Osteocyte (in vitro differentiated cells): ENCODE data around the gene SLC31A1. TPM values are rescaled to one million over a fixed set of nuclear protein-coding genes. Genes with fewer than 3 reads are reported as not detected.

Experiments used
- DNase-seq: peaks from one replicate; pipeline ENCODE4 v3.0.0; 2021; ENCODE audit warnings: mixed read lengths; ENCODE audit not compliant: unreplicated experiment; ENCODE audit errors: extremely low spot score
- H3K27ac Mint-ChIP-seq: one replicate; pipeline ENCODE4 v1.8.0; 2021; ENCODE audit warnings: mild to moderate bottlenecking, mixed read lengths; ENCODE audit not compliant: unreplicated experiment
- H3K27me3 Mint-ChIP-seq: one replicate; pipeline ENCODE4 v1.8.0; 2021; ENCODE audit warnings: mixed read lengths; ENCODE audit not compliant: unreplicated experiment
- H3K36me3 Mint-ChIP-seq: one replicate; pipeline ENCODE4 v1.8.0; 2021; ENCODE audit warnings: mixed read lengths; ENCODE audit not compliant: unreplicated experiment
- H3K4me1 Mint-ChIP-seq: one replicate; pipeline ENCODE4 v1.8.0; 2021; ENCODE audit warnings: mixed read lengths; ENCODE audit not compliant: unreplicated experiment
- H3K4me3 Mint-ChIP-seq: one replicate; pipeline ENCODE4 v1.8.0; 2021; ENCODE audit warnings: mild to moderate bottlenecking, moderate library complexity, mixed read lengths; ENCODE audit not compliant: unreplicated experiment
- H3K9me3 Mint-ChIP-seq: one replicate; pipeline ENCODE4 v1.8.0; 2021; ENCODE audit warnings: mixed read lengths; ENCODE audit not compliant: unreplicated experiment
- total RNA-seq: library from RNA; stranded (reverse); gene quantifications from 2 replicates; pipeline ENCODE4 v1.2.1, GENCODE V29; 2021
- TF ChIP-seq, protein P1 (sequence below): fragments of 200-600 bp; sonication (generic); IDR thresholded peaks from 2 replicates; pipeline ENCODE4 v1.5.0; 2021; ENCODE audit warnings: antibody characterized with exemption, mild to moderate bottlenecking, moderate library complexity

The SLC31A1 gene
- total RNA-seq, 1 donor from 2014 or later = 22.4 TPM

DNA sequence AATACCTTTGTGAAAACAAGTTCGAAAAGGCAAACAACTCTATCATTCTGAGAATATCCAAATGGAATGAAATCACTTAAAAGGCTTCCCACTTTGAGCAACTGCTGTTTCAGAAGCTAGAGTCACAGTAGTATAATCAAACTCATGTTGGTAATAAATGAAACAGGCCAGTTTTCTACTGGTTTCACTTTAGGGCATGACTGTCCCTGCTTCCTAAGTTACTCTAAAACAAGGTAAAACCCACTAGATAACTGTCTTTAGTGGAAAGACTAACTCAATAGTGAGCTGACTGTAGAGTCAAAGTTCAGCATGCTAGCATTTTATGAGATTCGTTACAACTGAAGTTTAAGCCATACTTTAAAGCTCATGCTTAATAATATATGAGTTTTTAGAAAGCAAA is 48.0 kb downstream of the SLC31A1 start:
- Mint-ChIP-seq H3K27me3 (no peaks in the 10 kb centered on the region), H3K36me3 (peaks cover 45% of the 10 kb centered on the region), H3K27ac (no peak overlapping the region), H3K4me1 (peaks cover 8% of the 10 kb centered on the region), H3K4me3 (no peak overlapping the region), H3K9me3 (no peaks in the 10 kb centered on the region)
- no peak for DNase-seq
- TF ChIP-seq, protein P1, sequence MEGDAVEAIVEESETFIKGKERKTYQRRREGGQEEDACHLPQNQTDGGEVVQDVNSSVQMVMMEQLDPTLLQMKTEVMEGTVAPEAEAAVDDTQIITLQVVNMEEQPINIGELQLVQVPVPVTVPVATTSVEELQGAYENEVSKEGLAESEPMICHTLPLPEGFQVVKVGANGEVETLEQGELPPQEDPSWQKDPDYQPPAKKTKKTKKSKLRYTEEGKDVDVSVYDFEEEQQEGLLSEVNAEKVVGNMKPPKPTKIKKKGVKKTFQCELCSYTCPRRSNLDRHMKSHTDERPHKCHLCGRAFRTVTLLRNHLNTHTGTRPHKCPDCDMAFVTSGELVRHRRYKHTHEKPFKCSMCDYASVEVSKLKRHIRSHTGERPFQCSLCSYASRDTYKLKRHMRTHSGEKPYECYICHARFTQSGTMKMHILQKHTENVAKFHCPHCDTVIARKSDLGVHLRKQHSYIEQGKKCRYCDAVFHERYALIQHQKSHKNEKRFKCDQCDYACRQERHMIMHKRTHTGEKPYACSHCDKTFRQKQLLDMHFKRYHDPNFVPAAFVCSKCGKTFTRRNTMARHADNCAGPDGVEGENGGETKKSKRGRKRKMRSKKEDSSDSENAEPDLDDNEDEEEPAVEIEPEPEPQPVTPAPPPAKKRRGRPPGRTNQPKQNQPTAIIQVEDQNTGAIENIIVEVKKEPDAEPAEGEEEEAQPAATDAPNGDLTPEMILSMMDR = no peak

DNA sequence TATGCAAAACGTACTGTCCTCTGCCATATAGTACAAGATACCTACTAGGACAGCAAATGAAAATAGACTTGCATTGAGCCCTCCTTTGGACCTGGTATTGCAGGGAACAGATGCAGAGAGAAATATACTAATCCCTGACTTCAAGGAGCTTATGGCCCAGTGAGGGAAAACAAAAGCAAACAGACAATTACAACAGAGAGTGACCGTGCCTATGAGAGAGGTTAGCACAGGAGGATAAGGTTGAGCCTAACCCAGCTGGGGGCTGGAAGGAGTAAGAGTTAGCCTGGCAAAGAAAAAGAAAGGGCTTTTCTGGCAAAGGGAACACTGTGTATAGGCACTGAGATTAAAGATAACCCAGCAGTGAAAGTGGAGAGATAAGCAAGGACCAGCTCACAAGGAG is 48.5 kb downstream of the SLC31A1 start:
- no peak overlapping the region for H3K4me3 Mint-ChIP-seq
- H3K27ac Mint-ChIP-seq = no peak overlapping the region
- peaks cover 43% of the 10 kb centered on the region for H3K36me3 Mint-ChIP-seq
- H3K4me1 Mint-ChIP-seq = peaks cover 9% of the 10 kb centered on the region
- H3K27me3 Mint-ChIP-seq = no peaks in the 10 kb centered on the region
- no peaks in the 10 kb centered on the region for H3K9me3 Mint-ChIP-seq
- no peak for DNase-seq
- TF ChIP-seq, protein P1 = no peak

DNA sequence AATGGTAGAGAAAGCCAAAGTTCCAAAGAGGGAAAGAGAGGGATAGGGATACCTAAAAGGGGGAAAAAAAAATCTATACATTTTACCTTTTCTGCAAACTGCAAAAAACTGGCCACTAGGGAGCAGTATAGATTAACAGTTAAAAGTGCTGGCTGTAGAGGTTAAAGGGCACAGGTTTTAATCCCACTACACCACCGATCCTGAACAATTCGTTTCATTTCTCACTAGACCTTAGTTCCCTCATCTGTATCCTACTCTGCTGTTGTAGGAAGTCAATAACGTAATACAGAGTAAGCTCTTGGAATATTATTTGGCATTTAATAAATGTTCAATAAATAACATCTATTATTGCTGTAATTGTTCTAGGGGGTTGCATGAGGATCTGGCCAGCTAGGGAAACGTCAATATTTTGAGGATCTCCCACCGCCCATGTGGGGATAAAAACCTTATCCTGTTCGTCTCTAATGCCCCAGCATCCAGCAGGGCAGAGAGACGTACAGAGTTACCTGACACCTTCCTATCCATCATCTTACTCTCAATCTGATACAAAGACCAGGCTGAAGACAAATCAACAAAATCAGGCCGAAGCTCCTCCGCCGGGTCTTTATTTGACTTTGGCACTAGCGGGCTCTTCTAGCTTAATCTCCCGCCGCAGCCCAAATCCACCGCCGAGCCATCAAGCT is 53.3 kb downstream of the SLC31A1 start:
- no peak for DNase-seq
- H3K9me3 Mint-ChIP-seq = no peaks in the 10 kb centered on the region
- no peaks in the 10 kb centered on the region for H3K27me3 Mint-ChIP-seq
- H3K36me3 Mint-ChIP-seq = peaks cover 33% of the 10 kb centered on the region
- H3K27ac Mint-ChIP-seq = no peak overlapping the region
- TF ChIP-seq, protein P1 = peak; percentile 76
- no peak overlapping the region for H3K4me3 Mint-ChIP-seq
- H3K4me1 Mint-ChIP-seq = peaks cover 13% of the 10 kb centered on the region

DNA sequence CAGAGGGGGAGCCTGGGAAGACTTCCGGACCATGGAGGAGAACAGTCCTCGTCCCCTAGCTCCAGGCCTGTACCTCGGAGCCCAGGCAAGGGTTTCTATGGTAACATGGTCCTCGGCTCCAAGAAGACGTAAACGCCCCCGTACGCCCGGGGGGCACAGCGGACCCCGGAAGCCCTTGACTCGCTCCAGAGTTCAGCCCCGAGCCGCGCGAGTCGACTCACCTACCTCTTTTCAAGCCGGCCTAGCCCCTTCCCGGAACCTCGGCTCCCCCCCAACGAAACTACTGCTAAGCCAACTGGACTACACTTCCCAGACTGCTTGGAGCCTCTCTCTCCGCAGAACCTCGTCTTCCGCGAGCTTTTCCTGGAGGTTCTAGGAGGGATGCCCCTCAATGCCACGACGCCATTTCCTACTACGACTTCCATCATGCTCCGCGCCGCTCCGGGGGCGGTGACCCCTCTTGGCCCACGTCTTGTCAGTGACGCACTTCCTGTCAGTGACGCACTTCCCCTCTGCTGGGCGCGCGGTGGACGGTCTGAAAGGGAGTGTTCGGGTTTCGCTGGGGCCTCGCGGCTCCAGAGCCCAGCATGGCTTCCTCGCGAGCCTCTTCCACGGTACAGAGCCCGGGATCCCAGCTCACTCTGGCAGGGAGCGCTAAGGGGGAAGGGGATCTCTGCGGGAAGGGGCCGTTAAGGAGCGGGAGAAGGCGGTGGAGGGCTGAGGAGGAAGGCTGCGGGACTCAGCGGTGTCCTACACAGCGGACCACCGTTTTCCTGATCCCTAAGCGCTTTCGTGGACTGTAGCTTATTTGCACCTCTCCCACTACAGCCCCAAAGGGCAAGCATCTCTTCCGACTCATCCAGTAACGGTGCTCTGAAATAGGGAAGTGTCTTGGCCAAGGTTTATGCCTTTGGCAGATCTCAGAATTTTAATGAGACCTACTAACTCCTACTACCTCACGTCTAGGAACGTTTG is 54.1 kb downstream of the SLC31A1 start, which contains the start of the genes CDC26 and PRPF4:
CDC26 (minus strand) TSS at position 416 of the 975 bp plus-strand sequence. CDS start 3,065 bp downstream, outside the sequence.
PRPF4 (plus strand) TSS at position 502 of the 975 bp plus-strand sequence; CDS start at position 588, 86 bp downstream.
- no peaks in the 10 kb centered on the region for H3K9me3 Mint-ChIP-seq
- peak; percentile 99 for DNase-seq
- H3K4me1 Mint-ChIP-seq = peaks cover 13% of the 10 kb centered on the region
- H3K27me3 Mint-ChIP-seq = no peaks in the 10 kb centered on the region
- no peak within 1 kb of the TSS for H3K27ac Mint-ChIP-seq
- peaks cover 37% of the 10 kb centered on the region for H3K36me3 Mint-ChIP-seq
- TF ChIP-seq, protein P1 = no peak
- H3K4me3 Mint-ChIP-seq = no peak within 1 kb of the TSS

DNA sequence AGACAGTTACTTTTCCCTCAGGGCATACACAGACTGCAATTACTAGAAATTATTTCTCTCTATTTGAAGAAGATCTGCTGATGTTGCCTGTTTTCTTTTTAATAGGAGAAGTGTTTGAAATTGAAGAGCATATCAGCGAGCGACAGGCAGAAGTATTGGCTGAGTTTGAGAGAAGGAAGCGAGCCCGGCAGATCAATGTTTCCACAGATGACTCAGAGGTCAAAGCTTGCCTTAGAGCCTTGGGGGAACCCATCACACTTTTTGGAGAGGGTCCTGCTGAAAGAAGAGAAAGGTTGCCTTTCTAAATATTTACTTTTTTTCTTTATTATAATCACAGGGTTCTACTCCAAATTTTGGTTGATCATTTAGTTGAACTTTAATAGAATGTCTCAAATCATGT is 57.5 kb downstream of the SLC31A1 start:
- no peaks in the 10 kb centered on the region for H3K9me3 Mint-ChIP-seq
- no peak for DNase-seq
- peaks cover 40% of the 10 kb centered on the region for H3K36me3 Mint-ChIP-seq
- H3K27ac Mint-ChIP-seq = no peak overlapping the region
- H3K4me3 Mint-ChIP-seq = no peak overlapping the region
- TF ChIP-seq, protein P1 = no peak
- peaks cover 10% of the 10 kb centered on the region for H3K4me1 Mint-ChIP-seq
- H3K27me3 Mint-ChIP-seq = no peaks in the 10 kb centered on the region
